Right lobe of liver (tissue), 4 donors: Measurements from ENCODE around the gene ABCC3.

ENCODE experiments used
- CTCF ChIP-seq, 4 donors: fragments of 200-600 bp in 3 of 4; fragments of 450-650 bp in 1 of 4; IDR thresholded peaks; one replicate each; pipeline versions ENCODE4 v1.5.1 to v1.8.0; 2016 to 2022; ENCODE audit warnings: antibody characterized with exemption in 4 of 4, mild to moderate bottlenecking in 2 of 4
- POLR2A ChIP-seq: fragments of 450-650 bp; IDR thresholded peaks from one replicate; pipeline ENCODE4 v1.6.1; 2017; ENCODE audit warnings: antibody characterized with exemption, mild to moderate bottlenecking
- donor health status: DM: no; HTN: no; CAD: no.
- donor health status: DM: no; HTN: no; CAD: no.
- donor health status: DM: no; HTN: yes; CAD: no.

DNA sequence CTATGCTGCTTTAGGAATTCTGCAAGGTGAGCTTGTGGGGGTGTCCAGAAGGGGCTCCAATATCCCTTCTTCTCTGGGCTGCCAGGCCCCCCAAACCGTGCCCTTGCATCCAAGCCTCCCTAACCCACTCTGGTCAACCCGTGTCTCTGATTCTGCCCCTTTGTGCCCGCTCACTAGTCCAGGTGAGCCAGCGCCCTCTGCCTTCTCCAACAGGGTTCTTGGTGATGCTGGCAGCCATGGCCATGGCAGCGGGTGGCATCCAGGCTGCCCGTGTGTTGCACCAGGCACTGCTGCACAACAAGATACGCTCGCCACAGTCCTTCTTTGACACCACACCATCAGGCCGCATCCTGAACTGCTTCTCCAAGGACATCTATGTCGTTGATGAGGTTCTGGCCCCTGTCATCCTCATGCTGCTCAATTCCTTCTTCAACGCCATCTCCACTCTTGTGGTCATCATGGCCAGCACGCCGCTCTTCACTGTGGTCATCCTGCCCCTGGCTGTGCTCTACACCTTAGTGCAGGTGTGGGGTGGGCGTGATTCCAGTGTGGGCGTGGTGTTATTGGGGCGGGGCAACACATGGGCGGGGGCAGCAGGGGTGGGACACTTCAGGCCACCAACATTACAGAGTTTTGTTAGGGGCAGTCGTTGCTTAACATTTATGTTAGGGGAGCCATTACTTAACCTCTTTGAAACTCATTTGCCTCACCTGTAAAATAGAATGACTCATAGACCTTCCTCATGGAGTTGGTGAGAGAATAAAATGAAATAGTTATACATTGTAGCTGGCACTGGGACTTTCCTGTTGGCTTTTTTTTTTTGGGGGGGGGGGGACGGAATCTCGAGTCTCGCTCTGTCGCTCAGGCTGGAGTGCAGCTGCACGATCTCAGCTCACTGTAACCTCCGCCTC, 41.6 kb downstream of the ABCC3 start:
- TF ChIP-seq CTCF (IDR thresholded peaks at IDR 0.05) = no peak
- no peak for TF ChIP-seq POLR2A
